ENCODE results near the gene CDKN1A. TPM values are rescaled to one million over a fixed set of nuclear protein-coding genes. Genes with fewer than 3 reads are reported as not detected.
A peak's percentile ranks its signal among the peaks of the same experiment; 100 is the strongest.

Gene CDKN1A
- total RNA-seq, 1 experiment from 2014 or later: 117 TPM

- in situ Hi-C loops (cut with HindIII; ENCODE audit: low sequenced_read_pairs): no loop called here
- no peak for DNase-seq (ENCODE audit: low spot score)
Observed at GRCh38 chr6:36673882-36674281, 4.6 kb upstream of the CDKN1A start.

- no peak for DNase-seq (ENCODE audit: low spot score)
- in situ Hi-C loops (cut with HindIII; ENCODE audit: low sequenced_read_pairs): no loop called here
Observed at GRCh38 chr6:36674942-36675341, 3.6 kb upstream of the CDKN1A start.

DNA sequence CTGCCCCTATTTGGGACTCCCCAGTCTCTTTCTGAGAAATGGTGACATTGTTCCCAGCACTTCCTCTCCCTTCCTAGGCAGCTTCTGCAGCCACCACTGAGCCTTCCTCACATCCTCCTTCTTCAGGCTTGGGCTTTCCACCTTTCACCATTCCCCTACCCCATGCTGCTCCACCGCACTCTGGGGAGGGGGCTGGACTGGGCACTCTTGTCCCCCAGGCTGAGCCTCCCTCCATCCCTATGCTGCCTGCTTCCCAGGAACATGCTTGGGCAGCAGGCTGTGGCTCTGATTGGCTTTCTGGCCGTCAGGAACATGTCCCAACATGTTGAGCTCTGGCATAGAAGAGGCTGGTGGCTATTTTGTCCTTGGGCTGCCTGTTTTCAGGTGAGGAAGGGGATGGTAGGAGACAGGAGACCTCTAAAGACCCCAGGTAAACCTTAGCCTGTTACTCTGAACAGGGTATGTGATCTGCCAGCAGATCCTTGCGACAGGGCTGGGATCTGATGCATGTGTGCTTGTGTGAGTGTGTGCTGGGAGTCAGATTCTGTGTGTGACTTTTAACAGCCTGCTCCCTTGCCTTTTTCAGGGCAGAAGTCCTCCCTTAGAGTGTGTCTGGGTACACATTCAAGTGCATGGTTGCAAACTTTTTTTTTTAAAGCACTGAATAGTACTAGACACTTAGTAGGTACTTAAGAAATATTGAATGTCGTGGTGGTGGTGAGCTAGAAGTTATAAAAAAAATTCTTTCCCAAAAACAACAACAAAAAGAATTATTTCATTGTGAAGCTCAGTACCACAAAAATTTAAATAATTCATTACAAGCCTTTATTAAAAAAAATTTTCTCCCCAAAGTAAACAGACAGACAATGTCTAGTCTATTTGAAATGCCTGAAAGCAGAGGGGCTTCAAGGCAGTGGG lies 2.1 kb upstream of the CDKN1A start:
- DNase-seq (ENCODE audit: low spot score): peak; percentile 13
- in situ Hi-C loops (cut with HindIII; ENCODE audit: low sequenced_read_pairs): no loop called here

- in situ Hi-C loops (cut with HindIII; ENCODE audit: low sequenced_read_pairs): no loop called here
- DNase-seq (ENCODE audit: low spot score): peak; percentile 37
Observed at GRCh38 chr6:36677059-36677749, 1.3 kb upstream of the CDKN1A start.

DNA sequence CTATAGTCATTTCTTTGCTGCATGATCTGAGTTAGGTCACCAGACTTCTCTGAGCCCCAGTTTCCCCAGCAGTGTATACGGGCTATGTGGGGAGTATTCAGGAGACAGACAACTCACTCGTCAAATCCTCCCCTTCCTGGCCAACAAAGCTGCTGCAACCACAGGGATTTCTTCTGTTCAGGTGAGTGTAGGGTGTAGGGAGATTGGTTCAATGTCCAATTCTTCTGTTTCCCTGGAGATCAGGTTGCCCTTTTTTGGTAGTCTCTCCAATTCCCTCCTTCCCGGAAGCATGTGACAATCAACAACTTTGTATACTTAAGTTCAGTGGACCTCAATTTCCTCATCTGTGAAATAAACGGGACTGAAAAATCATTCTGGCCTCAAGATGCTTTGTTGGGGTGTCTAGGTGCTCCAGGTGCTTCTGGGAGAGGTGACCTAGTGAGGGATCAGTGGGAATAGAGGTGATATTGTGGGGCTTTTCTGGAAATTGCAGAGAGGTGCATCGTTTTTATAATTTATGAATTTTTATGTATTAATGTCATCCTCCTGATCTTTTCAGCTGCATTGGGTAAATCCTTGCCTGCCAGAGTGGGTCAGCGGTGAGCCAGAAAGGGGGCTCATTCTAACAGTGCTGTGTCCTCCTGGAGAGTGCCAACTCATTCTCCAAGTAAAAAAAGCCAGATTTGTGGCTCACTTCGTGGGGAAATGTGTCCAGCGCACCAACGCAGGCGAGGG lies 594 bp upstream of the CDKN1A start:
- peak; percentile 43 for DNase-seq (ENCODE audit: low spot score)
- in situ Hi-C loops (cut with HindIII; ENCODE audit: low sequenced_read_pairs): no loop called here

- in situ Hi-C loops (cut with HindIII; ENCODE audit: low sequenced_read_pairs): no loop called here
- DNase-seq (ENCODE audit: low spot score): peak; percentile 50
Observed at GRCh38 chr6:36679043-36679833, 724 bp downstream of the CDKN1A start.

- in situ Hi-C loops (cut with HindIII; ENCODE audit: low sequenced_read_pairs): no loop called here
- no peak for DNase-seq (ENCODE audit: low spot score)
Observed at GRCh38 chr6:36682328-36683144, 4.0 kb downstream of the CDKN1A start.

DNA sequence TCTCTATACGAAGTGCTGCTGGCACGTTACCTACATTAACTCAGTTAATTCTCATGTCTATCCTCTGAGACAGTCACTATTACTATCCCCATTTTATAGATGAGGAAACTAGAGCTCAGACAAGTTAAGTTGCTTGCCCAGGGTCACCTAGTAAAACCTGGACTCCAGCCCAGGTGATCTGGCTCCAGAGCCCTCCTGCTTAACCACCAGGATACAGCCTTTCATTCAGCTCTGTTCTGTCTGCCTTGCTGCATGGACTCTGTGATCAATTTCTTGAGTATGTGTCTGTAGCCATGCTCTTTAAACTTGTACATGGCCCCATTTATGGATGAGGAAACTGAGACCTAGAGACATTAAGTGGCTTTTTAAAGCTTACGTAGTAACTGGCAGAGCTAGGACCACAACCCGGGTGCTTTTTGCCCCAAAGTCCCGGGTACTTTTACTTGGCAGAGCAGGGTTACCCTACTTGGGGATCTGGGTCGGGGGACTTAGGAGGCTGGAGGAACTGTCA lies 4.7 kb downstream of the CDKN1A start:
- in situ Hi-C loops (cut with HindIII; ENCODE audit: low sequenced_read_pairs): no loop called here
- DNase-seq (ENCODE audit: low spot score): no peak

DNA sequence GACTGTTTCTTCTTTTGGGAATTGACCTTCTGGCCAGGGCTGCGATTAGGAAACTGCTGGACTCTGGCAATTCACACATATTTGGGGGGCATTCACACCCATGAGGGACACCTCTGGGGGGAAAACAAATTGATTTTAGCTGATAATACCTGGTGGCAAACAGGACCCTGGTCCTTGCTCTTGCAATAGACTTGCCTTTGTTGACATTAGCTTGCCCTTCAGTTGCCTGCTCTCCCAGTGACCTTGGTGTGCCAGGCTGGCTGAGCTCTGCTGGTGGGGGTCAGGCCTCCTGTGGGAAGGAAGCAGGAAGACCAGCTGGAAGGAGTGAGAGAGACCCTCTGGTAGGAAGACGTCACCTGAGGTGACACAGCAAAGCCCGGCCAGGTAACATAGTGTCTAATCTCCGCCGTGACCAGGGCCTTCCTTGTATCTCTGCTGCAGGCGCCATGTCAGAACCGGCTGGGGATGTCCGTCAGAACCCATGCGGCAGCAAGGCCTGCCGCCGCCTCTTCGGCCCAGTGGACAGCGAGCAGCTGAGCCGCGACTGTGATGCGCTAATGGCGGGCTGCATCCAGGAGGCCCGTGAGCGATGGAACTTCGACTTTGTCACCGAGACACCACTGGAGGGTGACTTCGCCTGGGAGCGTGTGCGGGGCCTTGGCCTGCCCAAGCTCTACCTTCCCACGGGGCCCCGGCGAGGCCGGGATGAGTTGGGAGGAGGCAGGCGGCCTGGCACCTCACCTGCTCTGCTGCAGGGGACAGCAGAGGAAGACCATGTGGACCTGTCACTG lies 5.3 kb downstream of the CDKN1A start:
- in situ Hi-C loops (cut with HindIII; ENCODE audit: low sequenced_read_pairs): no loop called here
- no peak for DNase-seq (ENCODE audit: low spot score)

- no peak for DNase-seq (ENCODE audit: low spot score)
- in situ Hi-C loops (cut with HindIII; ENCODE audit: low sequenced_read_pairs): no loop called here
Observed at GRCh38 chr6:36684447-36684812, 5.9 kb downstream of the CDKN1A start.

GRCh38 chr6:36685166-36685924 lies 6.8 kb downstream of the CDKN1A start:
- DNase-seq (ENCODE audit: low spot score): no peak
- in situ Hi-C loops (cut with HindIII; ENCODE audit: low sequenced_read_pairs): no loop called here

DNA sequence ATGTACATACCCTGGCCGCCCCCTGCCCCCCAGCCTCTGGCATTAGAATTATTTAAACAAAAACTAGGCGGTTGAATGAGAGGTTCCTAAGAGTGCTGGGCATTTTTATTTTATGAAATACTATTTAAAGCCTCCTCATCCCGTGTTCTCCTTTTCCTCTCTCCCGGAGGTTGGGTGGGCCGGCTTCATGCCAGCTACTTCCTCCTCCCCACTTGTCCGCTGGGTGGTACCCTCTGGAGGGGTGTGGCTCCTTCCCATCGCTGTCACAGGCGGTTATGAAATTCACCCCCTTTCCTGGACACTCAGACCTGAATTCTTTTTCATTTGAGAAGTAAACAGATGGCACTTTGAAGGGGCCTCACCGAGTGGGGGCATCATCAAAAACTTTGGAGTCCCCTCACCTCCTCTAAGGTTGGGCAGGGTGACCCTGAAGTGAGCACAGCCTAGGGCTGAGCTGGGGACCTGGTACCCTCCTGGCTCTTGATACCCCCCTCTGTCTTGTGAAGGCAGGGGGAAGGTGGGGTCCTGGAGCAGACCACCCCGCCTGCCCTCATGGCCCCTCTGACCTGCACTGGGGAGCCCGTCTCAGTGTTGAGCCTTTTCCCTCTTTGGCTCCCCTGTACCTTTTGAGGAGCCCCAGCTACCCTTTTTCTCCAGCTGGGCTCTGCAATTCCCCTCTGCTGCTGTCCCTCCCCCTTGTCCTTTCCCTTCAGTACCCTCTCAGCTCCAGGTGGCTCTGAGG lies 7.6 kb downstream of the CDKN1A start:
- in situ Hi-C loops (cut with HindIII; ENCODE audit: low sequenced_read_pairs): no loop called here
- DNase-seq (ENCODE audit: low spot score): no peak

DNA sequence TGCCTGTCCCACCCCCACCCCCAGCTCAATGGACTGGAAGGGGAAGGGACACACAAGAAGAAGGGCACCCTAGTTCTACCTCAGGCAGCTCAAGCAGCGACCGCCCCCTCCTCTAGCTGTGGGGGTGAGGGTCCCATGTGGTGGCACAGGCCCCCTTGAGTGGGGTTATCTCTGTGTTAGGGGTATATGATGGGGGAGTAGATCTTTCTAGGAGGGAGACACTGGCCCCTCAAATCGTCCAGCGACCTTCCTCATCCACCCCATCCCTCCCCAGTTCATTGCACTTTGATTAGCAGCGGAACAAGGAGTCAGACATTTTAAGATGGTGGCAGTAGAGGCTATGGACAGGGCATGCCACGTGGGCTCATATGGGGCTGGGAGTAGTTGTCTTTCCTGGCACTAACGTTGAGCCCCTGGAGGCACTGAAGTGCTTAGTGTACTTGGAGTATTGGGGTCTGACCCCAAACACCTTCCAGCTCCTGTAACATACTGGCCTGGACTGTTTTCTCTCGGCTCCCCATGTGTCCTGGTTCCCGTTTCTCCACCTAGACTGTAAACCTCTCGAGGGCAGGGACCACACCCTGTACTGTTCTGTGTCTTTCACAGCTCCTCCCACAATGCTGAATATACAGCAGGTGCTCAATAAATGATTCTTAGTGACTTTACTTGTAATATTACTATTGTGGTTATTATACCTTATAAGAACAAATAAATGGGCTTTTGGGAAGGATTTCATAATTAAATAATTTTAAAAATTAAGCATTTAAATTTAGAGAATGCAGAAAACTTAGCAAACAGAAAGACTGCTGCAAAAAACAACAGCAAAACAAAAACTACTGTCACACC lies 8.4 kb downstream of the CDKN1A start:
- in situ Hi-C loops (cut with HindIII; ENCODE audit: low sequenced_read_pairs): no loop called here
- DNase-seq (ENCODE audit: low spot score): no peak

DNA sequence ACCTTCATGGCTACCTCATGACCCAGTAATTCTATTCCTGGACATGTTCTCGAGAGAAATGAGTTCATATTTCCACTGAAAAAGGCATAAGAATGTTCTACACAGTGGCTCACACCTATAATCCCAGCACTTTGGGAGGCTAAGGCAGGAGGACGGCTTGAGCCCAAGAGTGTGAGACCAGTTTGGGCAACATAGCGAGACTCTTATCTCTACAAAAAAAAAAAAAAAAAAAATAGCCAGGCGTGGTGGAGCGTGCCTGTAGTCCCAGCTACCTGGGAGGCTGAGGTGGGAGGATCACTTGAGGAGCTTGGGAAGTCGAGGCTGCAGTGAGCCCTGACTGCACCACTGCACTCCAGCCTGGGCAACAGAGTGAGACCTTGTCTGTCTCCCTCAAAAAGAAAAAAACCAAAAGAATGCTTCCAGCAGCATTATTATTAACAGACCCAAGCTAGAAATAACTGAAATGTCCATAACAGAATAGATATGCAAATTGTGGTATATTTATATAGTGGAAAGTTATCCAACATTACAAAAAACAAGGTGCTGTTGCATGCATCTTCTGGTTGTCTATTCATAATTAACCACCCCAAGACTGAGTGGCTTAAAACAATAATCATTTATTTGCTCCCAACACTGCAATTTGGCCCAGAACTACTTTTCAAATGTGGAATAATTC lies 9.7 kb downstream of the CDKN1A start:
- in situ Hi-C loops (cut with HindIII; ENCODE audit: low sequenced_read_pairs): no loop called here
- DNase-seq (ENCODE audit: low spot score): no peak

DNA sequence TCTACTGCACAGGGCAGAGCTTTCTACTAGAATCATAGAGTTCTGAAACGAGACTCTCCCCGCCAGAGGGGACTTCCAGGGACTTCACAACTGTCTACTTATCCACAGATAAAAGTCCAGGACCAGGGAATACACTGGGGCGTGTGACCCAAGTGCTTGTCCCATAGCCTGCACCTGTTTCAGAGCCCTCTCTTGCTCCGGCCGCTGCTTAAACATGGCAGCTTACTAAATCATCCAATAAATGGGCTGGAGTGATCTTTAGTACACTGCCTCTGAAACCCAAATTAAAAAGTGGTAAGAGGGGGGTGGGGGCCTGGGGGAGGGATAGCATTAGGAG lies 10.2 kb downstream of the CDKN1A start:
- no peak for DNase-seq (ENCODE audit: low spot score)
- in situ Hi-C loops (cut with HindIII; ENCODE audit: low sequenced_read_pairs): no loop called here
